Mucosa of gallbladder (tissue), 1 donor: Measurements from ENCODE around the gene GRHL1. TPM values are rescaled to one million over a fixed set of nuclear protein-coding genes. Genes with fewer than 3 reads are reported as not detected.
"Not testable (repeated sequence)": the region's sequence is repeated elsewhere in the genome, so short reads cannot be mapped to it uniquely, and the experiment has no call there.

Experiments
- DNase-seq: peaks from one replicate; pipeline ENCODE4 v3.0.0-alpha.2; 2020; ENCODE audit warnings: low spot score
- total RNA-seq: library from RNA; stranded (reverse); gene quantifications from one replicate; pipeline ENCODE4 v1.2.1, GENCODE V29; 2021
- donor health status: DM: no; HTN: no; CAD: no.

Gene GRHL1, protein sequence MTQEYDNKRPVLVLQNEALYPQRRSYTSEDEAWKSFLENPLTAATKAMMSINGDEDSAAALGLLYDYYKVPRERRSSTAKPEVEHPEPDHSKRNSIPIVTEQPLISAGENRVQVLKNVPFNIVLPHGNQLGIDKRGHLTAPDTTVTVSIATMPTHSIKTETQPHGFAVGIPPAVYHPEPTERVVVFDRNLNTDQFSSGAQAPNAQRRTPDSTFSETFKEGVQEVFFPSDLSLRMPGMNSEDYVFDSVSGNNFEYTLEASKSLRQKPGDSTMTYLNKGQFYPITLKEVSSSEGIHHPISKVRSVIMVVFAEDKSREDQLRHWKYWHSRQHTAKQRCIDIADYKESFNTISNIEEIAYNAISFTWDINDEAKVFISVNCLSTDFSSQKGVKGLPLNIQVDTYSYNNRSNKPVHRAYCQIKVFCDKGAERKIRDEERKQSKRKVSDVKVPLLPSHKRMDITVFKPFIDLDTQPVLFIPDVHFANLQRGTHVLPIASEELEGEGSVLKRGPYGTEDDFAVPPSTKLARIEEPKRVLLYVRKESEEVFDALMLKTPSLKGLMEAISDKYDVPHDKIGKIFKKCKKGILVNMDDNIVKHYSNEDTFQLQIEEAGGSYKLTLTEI
- total RNA-seq = 7.2 TPM

DNA sequence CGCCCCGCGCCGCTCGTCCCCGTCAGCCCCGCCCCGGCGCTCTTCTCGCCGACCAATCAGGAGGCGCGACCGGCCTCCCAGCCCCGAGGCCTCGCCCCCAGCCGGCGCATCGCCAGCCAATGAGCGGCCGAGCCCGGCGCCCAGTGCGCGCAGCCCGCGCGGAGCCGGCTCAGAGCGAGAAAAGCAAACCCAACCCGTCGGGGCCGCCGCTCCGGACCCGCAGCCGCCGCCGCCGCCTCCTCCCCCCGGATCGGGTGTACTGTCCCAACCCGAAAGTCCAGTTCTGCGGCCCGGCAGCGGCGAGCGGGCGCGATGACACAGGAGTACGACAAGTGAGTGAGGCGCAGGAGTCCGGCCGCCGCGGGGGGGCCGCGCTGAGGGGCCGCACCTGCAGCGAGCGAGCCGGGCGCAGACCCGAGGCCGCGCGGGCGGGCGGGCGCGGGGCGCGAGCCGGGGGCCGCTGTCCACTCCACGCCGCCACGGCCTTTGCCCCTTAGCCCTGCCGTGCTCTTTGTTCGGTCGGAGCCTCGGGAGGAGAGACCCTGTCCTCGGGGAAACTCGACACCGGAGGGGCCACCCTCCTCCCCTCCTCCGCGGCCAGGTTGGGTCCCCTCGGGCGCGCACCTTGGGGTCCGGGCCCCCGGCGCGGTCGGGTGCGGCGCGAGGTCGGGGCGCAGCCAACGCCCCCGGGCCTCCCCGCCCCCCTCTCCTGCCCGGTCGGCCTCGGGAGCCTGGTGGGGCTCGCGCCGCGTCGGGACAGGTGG is at the start of gene GRHL1:
Gene GRHL1, plus strand, starts transcription at position 172 of the 764 bp plus-strand sequence. Its CDS starts 141 bp downstream, at position 313.
- DNase-seq = peak; percentile 93

- no peak for DNase-seq
Measured at GRCh38 chr2:9905413-9905812, 46.1 kb upstream of the GRHL1 start.

GRCh38 chr2:9907402-9907801 is 44.1 kb upstream of the GRHL1 start:
- no peak for DNase-seq

DNA sequence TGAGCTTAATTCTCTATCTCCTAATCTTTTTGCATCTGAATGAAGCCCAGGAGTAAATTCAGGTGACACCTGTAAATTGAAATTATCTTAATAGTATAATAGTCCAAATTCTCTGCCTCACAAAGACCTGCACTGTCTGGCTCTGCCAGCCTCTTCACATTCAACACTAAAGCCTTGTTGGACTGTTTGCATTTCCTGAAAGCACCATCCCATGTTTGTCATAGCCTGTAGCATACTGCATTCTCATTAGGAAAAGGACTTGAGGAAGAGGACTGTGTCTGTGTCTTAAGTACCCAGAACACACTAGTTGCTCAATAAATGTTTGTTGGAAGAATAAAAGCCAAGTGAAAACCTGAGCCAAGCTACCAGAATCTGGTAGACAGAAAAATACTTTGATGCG is 42.9 kb upstream of the GRHL1 start:
- DNase-seq = no peak

- DNase-seq = no peak
Measured at GRCh38 chr2:9909106-9909505, 42.4 kb upstream of the GRHL1 start.

- DNase-seq = no peak
Measured at GRCh38 chr2:9910699-9911098, 40.8 kb upstream of the GRHL1 start.

DNA sequence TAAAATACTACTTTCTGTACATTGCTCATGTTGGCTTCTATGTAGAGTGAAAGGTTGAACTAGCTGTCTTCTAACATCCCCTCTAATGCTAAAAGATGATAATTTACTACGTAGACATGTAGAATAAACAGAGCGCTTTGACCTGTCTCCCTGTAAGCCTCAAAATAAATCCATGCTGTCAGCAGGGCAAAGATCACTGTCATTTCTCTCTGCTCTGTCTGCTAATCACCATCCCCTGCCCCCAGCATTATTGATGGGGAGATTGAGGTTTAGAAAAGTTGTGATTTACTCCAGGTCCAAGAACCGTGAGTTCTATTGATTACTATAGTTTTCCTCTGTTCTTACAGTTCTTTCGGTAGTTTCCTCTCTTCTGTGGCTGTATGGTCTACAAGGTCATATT is 39.0 kb upstream of the GRHL1 start:
- DNase-seq = no peak

DNA sequence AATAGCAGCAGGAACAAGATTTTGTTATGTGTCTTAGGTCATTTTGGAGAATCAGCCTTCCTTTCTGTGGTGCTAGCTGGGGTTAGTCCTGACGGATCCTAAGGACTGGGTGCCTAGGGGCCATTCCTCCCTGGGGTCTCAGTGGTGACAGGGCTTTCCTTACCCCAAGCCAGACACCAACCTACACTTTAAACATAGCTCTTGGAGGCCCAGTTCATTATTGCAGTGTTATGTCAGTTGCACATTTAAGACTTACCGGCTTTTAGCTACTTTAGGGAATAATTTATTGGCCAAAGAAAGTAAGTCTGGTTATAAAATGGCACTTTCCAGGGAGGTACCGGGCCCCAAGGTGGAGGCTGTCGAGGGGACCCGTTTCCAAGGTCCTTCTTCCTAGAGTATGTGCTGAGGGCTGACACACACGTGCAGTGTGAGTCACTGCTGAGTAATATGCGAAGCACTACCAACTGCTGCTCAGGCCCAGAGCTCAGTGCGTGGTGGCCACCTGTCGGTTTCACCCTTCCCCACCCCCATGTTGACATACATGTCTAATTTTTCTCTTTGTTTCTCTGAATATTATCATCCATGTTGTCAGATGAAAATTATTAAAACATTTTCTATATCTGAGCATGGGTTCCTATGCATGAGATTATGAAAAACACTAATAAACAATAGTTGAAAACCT is 37.0 kb upstream of the GRHL1 start:
- DNase-seq = no peak

- no peak for DNase-seq
Measured at GRCh38 chr2:9918275-9918674, 33.2 kb upstream of the GRHL1 start.

- DNase-seq = no peak
Measured at GRCh38 chr2:9919512-9919911, 32.0 kb upstream of the GRHL1 start.

- DNase-seq = not testable (repeated sequence)
Measured at GRCh38 chr2:9927020-9927419, 24.5 kb upstream of the GRHL1 start.

GRCh38 chr2:9937258-9937657 is 14.2 kb upstream of the GRHL1 start:
- DNase-seq = no peak

DNA sequence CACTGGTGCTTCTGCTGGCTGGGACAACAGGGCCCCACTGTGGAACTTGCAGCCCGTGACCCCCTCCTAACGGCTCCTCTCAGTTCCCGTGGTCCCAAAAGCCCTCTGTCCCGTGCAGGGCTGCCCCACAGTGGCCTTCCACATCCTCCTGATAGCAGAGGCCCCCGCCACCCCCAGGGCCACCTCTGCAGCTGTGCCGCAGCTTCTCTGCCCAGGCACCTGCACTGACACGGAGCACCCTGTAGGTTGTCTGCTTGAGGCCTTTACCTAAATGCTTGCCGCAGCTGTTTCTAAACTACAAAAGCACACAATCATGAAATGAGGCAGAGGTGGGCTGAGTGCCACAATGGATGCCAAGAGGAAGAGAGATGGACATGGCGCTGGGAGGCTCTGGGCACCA is 13.5 kb upstream of the GRHL1 start:
- DNase-seq = no peak

DNA sequence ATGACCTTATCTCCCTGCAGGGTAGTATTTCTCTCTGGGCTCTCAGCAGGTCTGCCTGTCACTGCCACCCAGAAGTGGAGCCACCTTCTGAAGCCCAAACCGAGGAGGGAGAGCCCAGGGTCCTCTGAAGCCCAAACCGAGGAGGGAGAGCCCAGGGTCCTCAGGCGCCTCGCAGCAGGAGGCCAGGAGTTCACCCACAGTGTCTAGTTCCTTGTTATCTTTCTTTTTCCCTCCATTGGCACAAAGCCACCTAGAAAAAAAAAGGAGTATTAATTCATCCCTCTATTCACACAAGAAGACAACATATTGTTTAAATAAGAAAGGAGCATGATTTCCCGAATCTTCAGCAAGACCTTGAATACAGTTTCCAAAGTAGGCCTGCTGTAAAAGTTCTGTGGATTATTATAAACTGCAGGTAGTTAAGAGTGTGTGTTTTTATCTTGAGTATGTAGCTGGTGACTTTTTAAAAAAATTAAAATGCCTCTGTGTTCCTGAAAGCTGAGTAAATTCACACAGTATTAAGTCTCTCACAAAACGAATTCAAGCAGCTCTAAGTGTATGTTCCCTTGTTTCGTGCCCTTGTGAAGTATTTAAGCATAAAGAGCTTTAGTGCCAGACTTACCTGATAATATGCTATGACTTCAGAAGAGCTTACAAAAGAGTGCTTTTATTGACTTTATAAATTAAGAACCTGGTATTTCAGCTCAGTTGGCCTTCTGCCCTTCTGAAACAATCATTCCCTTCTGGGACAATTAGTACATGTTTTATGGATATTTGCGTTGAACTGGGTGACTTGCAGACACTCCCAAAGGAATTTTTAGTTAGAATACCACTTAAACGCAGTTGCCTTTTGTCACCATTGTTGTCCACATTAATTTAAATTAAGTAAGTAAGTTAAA is 11.7 kb upstream of the GRHL1 start:
- no peak for DNase-seq

DNA sequence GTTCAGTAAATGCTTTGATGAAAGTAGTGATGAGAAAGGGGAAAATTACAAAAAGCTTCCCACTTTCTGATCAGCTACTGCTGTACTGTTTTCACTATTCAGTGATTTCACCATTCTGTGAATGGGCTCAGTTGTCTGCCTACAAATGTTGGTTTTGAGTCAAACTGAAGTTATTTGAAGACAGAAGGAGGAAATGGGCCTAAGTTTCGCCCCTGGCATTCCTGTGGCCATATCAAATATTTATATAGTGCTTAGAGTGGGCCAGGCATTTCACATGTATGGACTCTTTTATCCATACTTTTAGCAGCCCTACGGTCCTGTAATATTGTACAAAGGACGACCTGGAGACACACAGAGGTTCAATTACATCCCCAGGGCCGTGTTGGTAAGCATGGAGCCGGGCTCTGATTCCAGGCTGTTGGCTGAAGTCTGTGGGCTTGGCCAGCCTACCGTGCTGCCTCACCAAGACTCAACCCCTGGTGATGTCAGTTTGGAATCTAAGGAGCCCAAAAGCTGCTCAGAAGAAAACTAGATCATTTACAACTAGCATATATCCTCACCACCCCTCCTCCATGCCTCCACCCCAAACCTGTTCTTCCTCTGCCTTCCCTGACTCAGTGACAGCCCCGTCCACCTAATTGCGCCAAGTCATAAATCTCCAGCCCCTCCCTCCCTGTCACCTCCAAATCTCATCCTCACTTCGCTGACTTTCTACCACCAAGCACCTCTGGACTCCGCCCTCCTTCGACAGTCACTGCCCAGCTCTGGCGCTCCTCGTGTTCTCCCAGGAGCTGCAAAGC is 10.1 kb upstream of the GRHL1 start:
- DNase-seq = no peak

- DNase-seq = no peak
Measured at GRCh38 chr2:9941996-9942390, 9.5 kb upstream of the GRHL1 start.

- no peak for DNase-seq
Measured at GRCh38 chr2:9944330-9944758, 7.1 kb upstream of the GRHL1 start.

- DNase-seq = no peak
Measured at GRCh38 chr2:9945596-9945995, 5.9 kb upstream of the GRHL1 start.

GRCh38 chr2:9946076-9946475 is 5.4 kb upstream of the GRHL1 start:
- DNase-seq = no peak

DNA sequence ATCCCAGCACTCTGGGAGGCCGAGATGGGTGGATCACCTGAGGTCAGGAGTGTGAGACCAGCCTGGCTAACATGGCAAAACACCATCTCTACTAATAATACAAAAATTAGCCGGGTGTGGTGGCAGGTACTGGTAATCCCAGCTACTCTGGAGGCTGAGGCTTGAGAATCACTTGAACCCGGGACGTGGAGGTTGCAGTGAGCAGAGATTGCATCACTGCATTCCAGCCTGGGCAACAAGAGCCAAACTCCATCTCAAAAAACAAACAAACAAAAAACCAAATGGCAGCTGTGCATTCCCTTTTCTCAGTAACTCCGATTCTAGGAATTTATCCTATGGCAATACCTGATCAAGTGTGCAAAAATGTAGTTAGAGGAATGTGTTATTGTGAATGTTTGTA is 4.7 kb upstream of the GRHL1 start:
- DNase-seq = no peak
